ENCODE results near the gene ZNF254. TPM values are rescaled to one million over a fixed set of nuclear protein-coding genes. Genes with fewer than 3 reads are reported as not detected.
"Not testable (repeated sequence)": the region's sequence is repeated elsewhere in the genome, so short reads cannot be mapped to it uniquely, and the experiment has no call there.

ZNF254 gene
- 1 to 10 TPM; 7.3 to 9.7 TPM for total RNA-seq
- polyA plus RNA-seq, result 6.8 TPM

- peak within 1 kb of the TSS; percentile 80 for H3K4me3 ChIP-seq (ENCODE audit: low read length)
- H3K4me3 Mint-ChIP-seq, result peak within 1 kb of the TSS; percentile 90 to 98 (median 94)
Measured at GRCh38 chr19:24086974-24087595, at the start of gene ZNF254. ZNF254 (plus strand) TSS chr19:24087187; CDS start chr19:24087308, 121 bp downstream.

GRCh38 chr19:24040621-24041020, 46.4 kb upstream of the ZNF254 start:
- Mint-ChIP-seq H3K4me3 (no peak overlapping the region), H3K4me1 (peaks cover 44 to 67% (median 57%) of the 10 kb centered on the region in 3 donors), H3K9me3 (no peaks in the 10 kb centered on the region), H3K27me3 (no peaks in the 10 kb centered on the region), H3K27ac (peak overlapping the region in 1 of 8 donors; percentile 72), H3K36me3 (peaks cover 0 to 68% (median 24%) of the 10 kb centered on the region in 3 donors)
- Histone ChIP-seq H3K4me3 (ENCODE audit: low read length) (no peak overlapping the region), H3K27me3 (ENCODE audit: insufficient read depth, low read length, poor library complexity, severe bottlenecking) (no peaks in the 10 kb centered on the region), H3K4me1 (ENCODE audit: insufficient read depth, low read length) (peaks cover 18% of the 10 kb centered on the region), H3K9me3 (ENCODE audit: low read length) (no peaks in the 10 kb centered on the region), H3K36me3 (ENCODE audit: insufficient read depth, low read length) (peaks cover 11% of the 10 kb centered on the region), H3K27ac (ENCODE audit: low read depth, low read length) (no peak overlapping the region)
- no peak for DNase-seq
- ChIA-PET CTCF (no interaction called here), POLR2A (no interaction called here)

More at GRCh38 chr19:24086974-24087595, at the start of gene ZNF254:
- Mint-ChIP-seq H3K27ac (peak within 1 kb of the TSS; percentile 82 to 98 (median 93)), H3K4me1 (peaks cover 12 to 27% (median 13%) of the 10 kb centered on the region in 3 donors), H3K36me3 (peaks cover 0 to 21% (median 2%) of the 10 kb centered on the region in 3 donors), H3K9me3 (no peaks in the 10 kb centered on the region), H3K27me3 (no peaks in the 10 kb centered on the region)
- Histone ChIP-seq H3K27me3 (ENCODE audit: insufficient read depth, low read length, poor library complexity, severe bottlenecking) (no peaks in the 10 kb centered on the region), H3K27ac (ENCODE audit: low read depth, low read length) (peak within 1 kb of the TSS; percentile 82), H3K36me3 (ENCODE audit: insufficient read depth, low read length) (no peaks in the 10 kb centered on the region), H3K9me3 (ENCODE audit: low read length) (no peaks in the 10 kb centered on the region), H3K4me1 (ENCODE audit: insufficient read depth, low read length) (peaks cover 9% of the 10 kb centered on the region)
- ChIA-PET POLR2A (interaction anchor here (0.7 to 2.5 kb wide), 7 partner anchors 10 to 837 kb away, joined by 3 to 19 read pairs (median 4); partner anchors contain the start of genes ZNF681, ZNF724 and ZNF726), CTCF (interaction anchor here (0.9 to 1.5 kb wide), 2 partner anchors 8 to 53 kb away, joined by 5 to 6 read pairs; no protein-coding TSS in a partner anchor)
- DNase-seq, result peak; percentile 65 to 86 (median 72)

- H3K27ac Mint-ChIP-seq; H3K27me3 ChIP-seq (ENCODE audit: insufficient read depth, low read length, poor library complexity, severe bottlenecking); H3K36me3 ChIP-seq (ENCODE audit: insufficient read depth, low read length); CTCF ChIA-PET; H3K4me3 ChIP-seq (ENCODE audit: low read length); DNase-seq; H3K9me3 Mint-ChIP-seq; H3K9me3 ChIP-seq (ENCODE audit: low read length); H3K27ac ChIP-seq (ENCODE audit: low read depth, low read length); H3K4me3 Mint-ChIP-seq; H3K27me3 Mint-ChIP-seq; POLR2A ChIA-PET: not testable (repeated sequence)
- H3K4me1 Mint-ChIP-seq, result peaks cover 38 to 60% (median 50%) of the 10 kb centered on the region in 3 donors
- peaks cover 11% of the 10 kb centered on the region for H3K4me1 ChIP-seq (ENCODE audit: insufficient read depth, low read length)
- H3K36me3 Mint-ChIP-seq, result peaks cover 0 to 69% (median 24%) of the 10 kb centered on the region in 3 donors
Measured at GRCh38 chr19:24041326-24041725, 45.7 kb upstream of the ZNF254 start.

- Mint-ChIP-seq H3K27me3 (no peaks in the 10 kb centered on the region), H3K27ac (peak overlapping the region in 2 of 8 donors; percentile 40 to 43), H3K4me3 (no peak overlapping the region), H3K36me3 (peaks cover 20 to 81% (median 41%) of the 10 kb centered on the region in 3 donors), H3K9me3 (no peaks in the 10 kb centered on the region), H3K4me1 (peaks cover 15 to 24% (median 21%) of the 10 kb centered on the region in 3 donors)
- Histone ChIP-seq H3K27me3 (ENCODE audit: insufficient read depth, low read length, poor library complexity, severe bottlenecking) (no peaks in the 10 kb centered on the region), H3K4me1 (ENCODE audit: insufficient read depth, low read length) (no peaks in the 10 kb centered on the region), H3K27ac (ENCODE audit: low read depth, low read length) (no peak overlapping the region), H3K4me3 (ENCODE audit: low read length) (no peak overlapping the region), H3K36me3 (ENCODE audit: insufficient read depth, low read length) (peaks cover 20% of the 10 kb centered on the region), H3K9me3 (ENCODE audit: low read length) (no peaks in the 10 kb centered on the region)
- POLR2A ChIA-PET, result no interaction called here
- CTCF ChIA-PET, result interaction anchor here (0.9 kb wide), 1 partner anchor 12 kb away, joined by 3 read pairs; no protein-coding TSS in a partner anchor
- no peak for DNase-seq
Measured at GRCh38 chr19:24046550-24046949, 40.4 kb upstream of the ZNF254 start.

GRCh38 chr19:24048261-24048660, 38.7 kb upstream of the ZNF254 start:
- no peak for DNase-seq
- no peak overlapping the region for H3K4me3 ChIP-seq (ENCODE audit: low read length)
- Mint-ChIP-seq H3K4me3 (no peak overlapping the region), H3K9me3 (no peaks in the 10 kb centered on the region), H3K36me3 (peaks cover 31 to 85% (median 49%) of the 10 kb centered on the region in 3 donors), H3K27ac (peak overlapping the region in 1 of 8 donors; percentile 48), H3K27me3 (no peaks in the 10 kb centered on the region), H3K4me1 (peaks cover 6 to 11% (median 9%) of the 10 kb centered on the region in 3 donors)
- H3K27ac ChIP-seq (ENCODE audit: low read depth, low read length), result no peak overlapping the region
- ChIA-PET POLR2A (interaction anchor here (0.6 kb wide), 1 partner anchor 182 kb away, joined by 4 read pairs; no protein-coding TSS in a partner anchor), CTCF (no interaction called here)
- H3K9me3 ChIP-seq (ENCODE audit: low read length), result no peaks in the 10 kb centered on the region
- no peaks in the 10 kb centered on the region for H3K4me1 ChIP-seq (ENCODE audit: insufficient read depth, low read length)
- H3K36me3 ChIP-seq (ENCODE audit: insufficient read depth, low read length), result peaks cover 33% of the 10 kb centered on the region
- H3K27me3 ChIP-seq (ENCODE audit: insufficient read depth, low read length, poor library complexity, severe bottlenecking), result no peaks in the 10 kb centered on the region

- Mint-ChIP-seq H3K4me1 (peaks cover 6 to 11% (median 9%) of the 10 kb centered on the region in 3 donors), H3K9me3 (no peaks in the 10 kb centered on the region), H3K36me3 (peaks cover 31 to 93% (median 59%) of the 10 kb centered on the region in 3 donors), H3K27ac (peak overlapping the region in 1 of 8 donors; percentile 35), H3K4me3 (no peak overlapping the region), H3K27me3 (no peaks in the 10 kb centered on the region)
- no peaks in the 10 kb centered on the region for H3K27me3 ChIP-seq (ENCODE audit: insufficient read depth, low read length, poor library complexity, severe bottlenecking)
- no peak overlapping the region for H3K27ac ChIP-seq (ENCODE audit: low read depth, low read length)
- ChIA-PET CTCF (no interaction called here), POLR2A (no interaction called here)
- DNase-seq, result no peak
- peaks cover 40% of the 10 kb centered on the region for H3K36me3 ChIP-seq (ENCODE audit: insufficient read depth, low read length)
- no peaks in the 10 kb centered on the region for H3K9me3 ChIP-seq (ENCODE audit: low read length)
- H3K4me3 ChIP-seq (ENCODE audit: low read length), result no peak overlapping the region
- H3K4me1 ChIP-seq (ENCODE audit: insufficient read depth, low read length), result no peaks in the 10 kb centered on the region
Measured at GRCh38 chr19:24049537-24049936, 37.5 kb upstream of the ZNF254 start.

GRCh38 chr19:24051516-24051915, 35.5 kb upstream of the ZNF254 start:
- no peaks in the 10 kb centered on the region for H3K27me3 ChIP-seq (ENCODE audit: insufficient read depth, low read length, poor library complexity, severe bottlenecking)
- DNase-seq, result no peak
- H3K4me1 ChIP-seq (ENCODE audit: insufficient read depth, low read length), result no peaks in the 10 kb centered on the region
- peaks cover 2 to 11% (median 2%) of the 10 kb centered on the region in 3 donors for H3K4me1 Mint-ChIP-seq
- H3K27me3 Mint-ChIP-seq, result no peaks in the 10 kb centered on the region
- peak overlapping the region in 1 of 8 donors; percentile 70 for H3K27ac Mint-ChIP-seq
- no peaks in the 10 kb centered on the region for H3K9me3 ChIP-seq (ENCODE audit: low read length)
- peaks cover 48% of the 10 kb centered on the region for H3K36me3 ChIP-seq (ENCODE audit: insufficient read depth, low read length)
- no peak overlapping the region for H3K4me3 ChIP-seq (ENCODE audit: low read length)
- POLR2A ChIA-PET, result no interaction called here
- no peaks in the 10 kb centered on the region for H3K9me3 Mint-ChIP-seq
- H3K27ac ChIP-seq (ENCODE audit: low read depth, low read length), result no peak overlapping the region
- CTCF ChIA-PET, result no interaction called here
- no peak overlapping the region for H3K4me3 Mint-ChIP-seq
- peaks cover 35 to 89% (median 58%) of the 10 kb centered on the region in 3 donors for H3K36me3 Mint-ChIP-seq

- Histone ChIP-seq H3K4me3 (ENCODE audit: low read length) (no peak overlapping the region), H3K9me3 (ENCODE audit: low read length) (no peaks in the 10 kb centered on the region), H3K27me3 (ENCODE audit: insufficient read depth, low read length, poor library complexity, severe bottlenecking) (no peaks in the 10 kb centered on the region), H3K4me1 (ENCODE audit: insufficient read depth, low read length) (no peaks in the 10 kb centered on the region), H3K36me3 (ENCODE audit: insufficient read depth, low read length) (peaks cover 50% of the 10 kb centered on the region), H3K27ac (ENCODE audit: low read depth, low read length) (no peak overlapping the region)
- ChIA-PET CTCF (no interaction called here), POLR2A (no interaction called here)
- Mint-ChIP-seq H3K4me3 (no peak overlapping the region), H3K27ac (no peak overlapping the region), H3K4me1 (peaks cover 0 to 6% (median 2%) of the 10 kb centered on the region in 3 donors), H3K36me3 (peaks cover 35 to 88% (median 51%) of the 10 kb centered on the region in 3 donors), H3K27me3 (no peaks in the 10 kb centered on the region), H3K9me3 (no peaks in the 10 kb centered on the region)
- DNase-seq, result no peak
Measured at GRCh38 chr19:24052811-24053210, 34.2 kb upstream of the ZNF254 start.

Data from CD8-positive, alpha-beta memory T cell (primary cell).